ENCODE data around the gene FXR2. TPM values are rescaled to one million over a fixed set of nuclear protein-coding genes. Genes with fewer than 3 reads are reported as not detected.

Gene FXR2
- total and polyA plus RNA-seq, 4 donors = 29.0 to 31.1 (median 30.0) TPM

DNA sequence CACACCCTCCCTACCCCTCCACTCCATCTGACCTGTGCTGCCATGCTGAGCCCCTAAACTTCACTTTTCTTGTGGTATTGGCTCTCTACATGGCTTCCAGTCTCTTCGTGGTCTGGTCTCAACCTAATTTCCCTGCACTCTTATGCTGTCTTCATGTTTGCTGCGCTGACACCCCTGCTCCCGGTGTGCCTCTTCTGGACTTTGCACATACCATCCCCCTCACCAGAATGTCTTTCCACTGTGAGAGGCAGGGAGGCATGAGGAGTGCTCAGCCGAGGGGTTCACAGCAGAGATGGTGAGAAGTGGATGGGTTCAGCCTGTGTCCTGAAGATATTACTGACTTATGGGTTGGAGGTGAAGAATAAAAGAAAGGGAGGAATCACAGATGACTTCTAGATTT lies 63.3 kb downstream of the FXR2 start:
- Histone ChIP-seq H3K4me1 (ENCODE audit: control insufficient read depth in 5 of 5, insufficient read depth in 5 of 5, low read length in 5 of 5) (peaks cover 0 to 10% (median 4%) of the 10 kb centered on the region in 5 donors), H3K27me3 (ENCODE audit: control insufficient read depth in 3 of 3, insufficient read depth in 3 of 3, low read length in 2 of 3) (no peaks in the 10 kb centered on the region), H3K9ac (ENCODE audit: insufficient read depth in 1 of 2, low read length in 2 of 2) (no peak overlapping the region), H3K27ac (ENCODE audit: low read depth in 1 of 2, low read length in 1 of 2) (no peak overlapping the region), H3K36me3 (ENCODE audit: control insufficient read depth in 4 of 4, insufficient read depth in 4 of 4, low read length in 4 of 4) (peaks cover 0 to 6% (median under 1%) of the 10 kb centered on the region in 4 donors), H3K9me3 (ENCODE audit: control insufficient read depth in 4 of 4, insufficient read depth in 3 of 4, low read length in 3 of 4) (no peaks in the 10 kb centered on the region), H3K4me3 (no peak overlapping the region)
- TF ChIP-seq CTCF (IDR thresholded peaks at IDR 0.05; ENCODE audit: control extremely low read depth, extremely low read depth) = no peak
- no peak for ATAC-seq (ENCODE audit: insufficient read depth, low FRiP score)
- DNase-seq = no peak
- 82 to 87% methylated on average over 4 of the region's 4 CpGs for WGBS, 2 donors

- peaks cover 0 to 6% (median under 1%) of the 10 kb centered on the region in 4 donors for H3K36me3 ChIP-seq (ENCODE audit: control insufficient read depth in 4 of 4, insufficient read depth in 4 of 4, low read length in 4 of 4)
- no peak for TF ChIP-seq CTCF (IDR thresholded peaks at IDR 0.05; ENCODE audit: control extremely low read depth, extremely low read depth)
- no peaks in the 10 kb centered on the region for H3K9me3 ChIP-seq (ENCODE audit: control insufficient read depth in 4 of 4, insufficient read depth in 3 of 4, low read length in 3 of 4)
- ATAC-seq (ENCODE audit: insufficient read depth, low FRiP score) (no peak), DNase-seq (no peak)
- H3K9ac ChIP-seq (ENCODE audit: insufficient read depth in 1 of 2, low read length in 2 of 2) = no peak overlapping the region
- peaks cover 0 to 10% (median 4%) of the 10 kb centered on the region in 5 donors for H3K4me1 ChIP-seq (ENCODE audit: control insufficient read depth in 5 of 5, insufficient read depth in 5 of 5, low read length in 5 of 5)
- peak overlapping the region in 1 of 2 donors; percentile 91 for H3K27ac ChIP-seq (ENCODE audit: low read depth in 1 of 2, low read length in 1 of 2)
- H3K4me3 ChIP-seq = no peak overlapping the region
- no peaks in the 10 kb centered on the region for H3K27me3 ChIP-seq (ENCODE audit: control insufficient read depth in 3 of 3, insufficient read depth in 3 of 3, low read length in 2 of 3)
- 60 to 61% methylated on average over 6 of the region's 6 CpGs for WGBS, 2 donors
Observed at GRCh38 chr17:7550344-7550743, 64.4 kb downstream of the FXR2 start.

GRCh38 chr17:7549401-7550055 lies 65.2 kb downstream of the FXR2 start:
- 27 to 50% methylated on average over 20 of the region's 20 CpGs for WGBS, 2 donors
- peak overlapping the region; percentile 66 to 91 for H3K27ac ChIP-seq (ENCODE audit: low read depth in 1 of 2, low read length in 1 of 2)
- peaks cover 0 to 6% (median under 1%) of the 10 kb centered on the region in 4 donors for H3K36me3 ChIP-seq (ENCODE audit: control insufficient read depth in 4 of 4, insufficient read depth in 4 of 4, low read length in 4 of 4)
- H3K9me3 ChIP-seq (ENCODE audit: control insufficient read depth in 4 of 4, insufficient read depth in 3 of 4, low read length in 3 of 4) = no peaks in the 10 kb centered on the region
- no peak for TF ChIP-seq CTCF (IDR thresholded peaks at IDR 0.05; ENCODE audit: control extremely low read depth, extremely low read depth)
- H3K9ac ChIP-seq (ENCODE audit: insufficient read depth in 1 of 2, low read length in 2 of 2) = peak overlapping the region; percentile 39 to 73
- H3K4me3 ChIP-seq = peak overlapping the region; percentile 74
- no peaks in the 10 kb centered on the region for H3K27me3 ChIP-seq (ENCODE audit: control insufficient read depth in 3 of 3, insufficient read depth in 3 of 3, low read length in 2 of 3)
- H3K4me1 ChIP-seq (ENCODE audit: control insufficient read depth in 5 of 5, insufficient read depth in 5 of 5, low read length in 5 of 5) = peaks cover 0 to 10% (median 4%) of the 10 kb centered on the region in 5 donors
- ATAC-seq (ENCODE audit: insufficient read depth, low FRiP score) (peak; percentile 43), DNase-seq (no peak)

All from lung (tissue), 12 donors.